MM.1S (cell line): ENCODE data around the gene SLC29A3.

Experiments
- DNase-seq: peaks from one replicate; pipeline ENCODE4 v3.0.0-alpha.2; 2015
- H2AFZ ChIP-seq: fragments of 300-600 bp; sonication (generic); 2 replicates; pipeline ENCODE4 v1.6.0; 2016; ENCODE audit warnings: antibody characterized with exemption, low read length
- H3F3A ChIP-seq: fragments of 300-600 bp; sonication (generic); 2 replicates; pipeline ENCODE4 v1.6.1; 2016; ENCODE audit warnings: mild to moderate bottlenecking, antibody characterized with exemption, low read length, moderate library complexity, mixed read lengths; ENCODE audit not compliant: insufficient read depth
- H3K27ac ChIP-seq: fragments of 300-600 bp; sonication (generic); 2 replicates; pipeline ENCODE4 v1.5.1; 2016; ENCODE audit warnings: mild to moderate bottlenecking, low read length
- H3K27me3 ChIP-seq: fragments of 300-600 bp; sonication (generic); replicated peaks from 2 replicates; pipeline ENCODE4 v1.6.0; 2016; ENCODE audit warnings: low read length; ENCODE audit not compliant: insufficient read depth
- H3K36me3 ChIP-seq: fragments of 300-600 bp; sonication (generic); replicated peaks from 2 replicates; pipeline ENCODE4 v1.6.1; 2016; ENCODE audit warnings: mild to moderate bottlenecking, low read length, mixed read lengths; ENCODE audit not compliant: insufficient read depth
- H3K4me1 ChIP-seq: fragments of 300-600 bp; sonication (generic); 2 replicates; pipeline ENCODE4 v1.6.1; 2016; ENCODE audit warnings: low read length, mixed read lengths
- H3K4me2 ChIP-seq: fragments of 300-600 bp; sonication (generic); 2 replicates; pipeline ENCODE4 v1.6.0; 2016; ENCODE audit warnings: low read depth, low read length
- H3K4me3 ChIP-seq: fragments of 300-600 bp; sonication (generic); 2 replicates; pipeline ENCODE4 v1.5.1; 2016; ENCODE audit warnings: low read length, mixed read lengths
- H3K79me2 ChIP-seq: fragments of 300-600 bp; sonication (generic); 2 replicates; pipeline ENCODE4 v1.6.1; 2016; ENCODE audit warnings: mixed run types, low read length, mixed read lengths
- H3K9ac ChIP-seq: fragments of 300-600 bp; sonication (generic); 2 replicates; pipeline ENCODE4 v1.6.1; 2016; ENCODE audit warnings: low read length, mixed read lengths
- H3K9me2 ChIP-seq: fragments of 300-600 bp; sonication (generic); replicated peaks from 2 replicates; pipeline ENCODE4 v1.6.1; 2016; ENCODE audit warnings: mild to moderate bottlenecking, low read length, mixed read lengths; ENCODE audit not compliant: insufficient read depth
- H3K9me3 ChIP-seq: fragments of 300-600 bp; sonication (generic); replicated peaks from 2 replicates; pipeline ENCODE4 v1.6.1; 2016; ENCODE audit warnings: mild to moderate bottlenecking, low read length, mixed read lengths; ENCODE audit not compliant: insufficient read depth
- H4K20me1 ChIP-seq: fragments of 300-600 bp; sonication (generic); 2 replicates; pipeline ENCODE4 v1.6.1; 2016; ENCODE audit warnings: mild to moderate bottlenecking, low read length, moderate library complexity, mixed read lengths; ENCODE audit not compliant: insufficient read depth
- CTCF ChIP-seq: fragments of 300-600 bp; sonication (generic); IDR thresholded peaks from 2 replicates; pipeline ENCODE4 v1.5.1; 2016; ENCODE audit warnings: antibody characterized with exemption, low read length, mixed read lengths
- EZH2 ChIP-seq: fragments of 300-600 bp; sonication (generic); optimal IDR thresholded peaks from 2 replicates; pipeline ENCODE3; 2017; ENCODE audit warnings: low read depth, mild to moderate bottlenecking, antibody characterized with exemption, low read length, mixed read lengths
- EZH2phosphoT487 ChIP-seq: fragments of 300-600 bp; sonication (generic); IDR thresholded peaks from 2 replicates; pipeline ENCODE4 v1.6.1; 2018; ENCODE audit warnings: antibody characterized with exemption, low read length

The SLC29A3 gene

GRCh38 chr10:71278691-71279588 lies 40.1 kb upstream of the SLC29A3 start:
- Histone ChIP-seq H3K4me3 (no peak overlapping the region), H3K79me2 (no peaks in the 10 kb centered on the region), H3F3A (no peaks in the 10 kb centered on the region), H3K27ac (no peak overlapping the region), H3K9me3 (no peaks in the 10 kb centered on the region), H3K4me1 (no peaks in the 10 kb centered on the region; the same call in 1 of the 2 replicates), H2AFZ (no peak overlapping the region), H3K4me2 (no peak overlapping the region), H3K36me3 (no peaks in the 10 kb centered on the region), H3K27me3 (no peaks in the 10 kb centered on the region), H3K9ac (no peak overlapping the region), H4K20me1 (no peaks in the 10 kb centered on the region), H3K9me2 (no peaks in the 10 kb centered on the region)
- TF ChIP-seq EZH2phosphoT487, result no peak
- TF ChIP-seq EZH2, result no peak
- TF ChIP-seq CTCF, result no peak
- DNase-seq, result no peak

- Histone ChIP-seq H3K4me1 (no peaks in the 10 kb centered on the region; the same call in 1 of the 2 replicates), H2AFZ (no peak overlapping the region), H3K36me3 (no peaks in the 10 kb centered on the region), H3K9ac (no peak overlapping the region), H3K9me3 (no peaks in the 10 kb centered on the region), H3K9me2 (no peaks in the 10 kb centered on the region), H3K27ac (no peak overlapping the region), H3K79me2 (no peaks in the 10 kb centered on the region), H3K4me3 (no peak overlapping the region), H3K4me2 (0 out of 2 replicates have a peak overlapping the region, but pooled peaks have one; percentile 30), H4K20me1 (no peaks in the 10 kb centered on the region), H3K27me3 (no peaks in the 10 kb centered on the region), H3F3A (no peaks in the 10 kb centered on the region)
- TF ChIP-seq CTCF, result no peak
- TF ChIP-seq EZH2phosphoT487, result no peak
- TF ChIP-seq EZH2, result no peak
- no peak for DNase-seq
These were observed 39.4 kb upstream of the SLC29A3 start for GRCh38 chr10:71279590-71280170.

GRCh38 chr10:71280216-71280615 lies 38.8 kb upstream of the SLC29A3 start:
- Histone ChIP-seq H3K4me3 (no peak overlapping the region), H3K4me2 (peak overlapping the region; percentile 30; the same call in 1 of the 2 replicates), H3K9ac (no peak overlapping the region), H3K9me2 (no peaks in the 10 kb centered on the region), H3F3A (no peaks in the 10 kb centered on the region), H3K79me2 (no peaks in the 10 kb centered on the region), H4K20me1 (no peaks in the 10 kb centered on the region), H3K36me3 (no peaks in the 10 kb centered on the region), H3K27me3 (0 out of 2 replicates have a peak, but pooled peaks cover 1% of the 10 kb centered on the region), H3K27ac (no peak overlapping the region), H3K9me3 (no peaks in the 10 kb centered on the region), H2AFZ (0 out of 2 replicates have a peak overlapping the region, but pooled peaks have one; percentile 16), H3K4me1 (no peaks in the 10 kb centered on the region; the same call in 1 of the 2 replicates)
- no peak for DNase-seq
- TF ChIP-seq CTCF, result no peak
- no peak for TF ChIP-seq EZH2
- TF ChIP-seq EZH2phosphoT487, result no peak
